ENCODE results near the gene DIO3.
"Not testable (repeated sequence)": the region's sequence is repeated elsewhere in the genome, so short reads cannot be mapped to it uniquely, and the experiment has no call there.

DIO3 gene

GRCh38 chr14:101551729-101552595 is 9.3 kb upstream of the DIO3 start:
- H3K27ac Mint-ChIP-seq, result no peak overlapping the region
- ATAC-seq, result no peak

GRCh38 chr14:101552786-101553231 is 8.5 kb upstream of the DIO3 start:
- Mint-ChIP-seq H3K27ac (no peak overlapping the region), H3K36me3 (no peaks in the 10 kb centered on the region), H3K4me1 (no peaks in the 10 kb centered on the region), H3K4me3 (no peak overlapping the region), H3K9me3 (no peaks in the 10 kb centered on the region)
- DNase-seq (ENCODE audit: low spot score in 2 of 2), result no peak
- ATAC-seq, result no peak

More at GRCh38 chr14:101551729-101552595, 9.3 kb upstream of the DIO3 start:
- Mint-ChIP-seq H3K9me3 (no peaks in the 10 kb centered on the region), H3K4me1 (no peaks in the 10 kb centered on the region), H3K36me3 (no peaks in the 10 kb centered on the region), H3K4me3 (no peak overlapping the region)
- DNase-seq (ENCODE audit: low spot score in 2 of 2), result no peak

GRCh38 chr14:101553393-101553792 is 7.9 kb upstream of the DIO3 start:
- no peak for ATAC-seq
- no peaks in the 10 kb centered on the region for H3K4me1 Mint-ChIP-seq
- no peak overlapping the region for H3K27ac Mint-ChIP-seq
- no peak for DNase-seq (ENCODE audit: low spot score in 2 of 2)
- no peak overlapping the region for H3K4me3 Mint-ChIP-seq
- H3K36me3 Mint-ChIP-seq, result no peaks in the 10 kb centered on the region
- no peaks in the 10 kb centered on the region for H3K9me3 Mint-ChIP-seq

GRCh38 chr14:101553931-101554330 is 7.4 kb upstream of the DIO3 start:
- Mint-ChIP-seq H3K27ac (no peak overlapping the region), H3K4me3 (no peak overlapping the region), H3K4me1 (no peaks in the 10 kb centered on the region), H3K9me3 (no peaks in the 10 kb centered on the region), H3K36me3 (no peaks in the 10 kb centered on the region)
- ATAC-seq, result no peak
- no peak for DNase-seq (ENCODE audit: low spot score in 2 of 2)

GRCh38 chr14:101554991-101555668 is 6.2 kb upstream of the DIO3 start:
- H3K4me3 Mint-ChIP-seq, result no peak overlapping the region
- no peak overlapping the region for H3K27ac Mint-ChIP-seq
- no peaks in the 10 kb centered on the region for H3K36me3 Mint-ChIP-seq
- ATAC-seq (no peak), DNase-seq (ENCODE audit: low spot score in 2 of 2) (no peak)
- no peaks in the 10 kb centered on the region for H3K9me3 Mint-ChIP-seq
- H3K4me1 Mint-ChIP-seq, result no peaks in the 10 kb centered on the region

GRCh38 chr14:101555669-101556043 is 5.6 kb upstream of the DIO3 start:
- ATAC-seq; H3K27ac Mint-ChIP-seq; H3K36me3 Mint-ChIP-seq; DNase-seq (ENCODE audit: low spot score in 2 of 2); H3K4me3 Mint-ChIP-seq; H3K9me3 Mint-ChIP-seq; H3K4me1 Mint-ChIP-seq: not testable (repeated sequence)

- Mint-ChIP-seq H3K9me3 (no peaks in the 10 kb centered on the region), H3K27ac (no peak overlapping the region), H3K4me3 (no peak overlapping the region), H3K36me3 (no peaks in the 10 kb centered on the region), H3K4me1 (no peaks in the 10 kb centered on the region)
- DNase-seq (ENCODE audit: low spot score in 2 of 2), result no peak
- ATAC-seq, result no peak
Observed at GRCh38 chr14:101556131-101556530, 5.2 kb upstream of the DIO3 start.

- H3K4me1 Mint-ChIP-seq, result no peaks in the 10 kb centered on the region
- peaks cover 5% of the 10 kb centered on the region for H3K36me3 Mint-ChIP-seq
- ATAC-seq (no peak), DNase-seq (ENCODE audit: low spot score in 2 of 2) (no peak)
- H3K27ac Mint-ChIP-seq, result no peak overlapping the region
- H3K4me3 Mint-ChIP-seq, result no peak overlapping the region
- no peaks in the 10 kb centered on the region for H3K9me3 Mint-ChIP-seq
Observed at GRCh38 chr14:101556566-101557320, 4.6 kb upstream of the DIO3 start.

GRCh38 chr14:101557321-101557695 is 4.0 kb upstream of the DIO3 start:
- DNase-seq (ENCODE audit: low spot score in 2 of 2), result no peak
- peaks cover 5% of the 10 kb centered on the region for H3K4me1 Mint-ChIP-seq
- ATAC-seq, result no peak
- H3K9me3 Mint-ChIP-seq, result peaks cover 2% of the 10 kb centered on the region
- H3K4me3 Mint-ChIP-seq, result no peak overlapping the region
- no peak overlapping the region for H3K27ac Mint-ChIP-seq
- H3K36me3 Mint-ChIP-seq, result peaks cover 7% of the 10 kb centered on the region

- H3K27ac Mint-ChIP-seq, result no peak overlapping the region
- H3K4me3 Mint-ChIP-seq, result no peak overlapping the region
- H3K4me1 Mint-ChIP-seq, result peaks cover 12% of the 10 kb centered on the region
- peaks cover 2% of the 10 kb centered on the region for H3K9me3 Mint-ChIP-seq
- H3K36me3 Mint-ChIP-seq, result peaks cover 7% of the 10 kb centered on the region
- ATAC-seq (no peak), DNase-seq (ENCODE audit: low spot score in 2 of 2) (no peak)
Observed at GRCh38 chr14:101557811-101558738, 3.2 kb upstream of the DIO3 start.

- peaks cover 2% of the 10 kb centered on the region for H3K9me3 Mint-ChIP-seq
- peaks cover 7% of the 10 kb centered on the region for H3K36me3 Mint-ChIP-seq
Observed at GRCh38 chr14:101558739-101559240, 2.5 kb upstream of the DIO3 start.

GRCh38 chr14:101559250-101559623 is 2.1 kb upstream of the DIO3 start:
- H3K4me3 Mint-ChIP-seq, result no peak overlapping the region
- ATAC-seq, result no peak
- peaks cover 17% of the 10 kb centered on the region for H3K4me1 Mint-ChIP-seq
- DNase-seq (ENCODE audit: low spot score in 2 of 2), result no peak
- H3K27ac Mint-ChIP-seq, result no peak overlapping the region
- H3K9me3 Mint-ChIP-seq, result peaks cover 2% of the 10 kb centered on the region
- H3K36me3 Mint-ChIP-seq, result peaks cover 7% of the 10 kb centered on the region

More at GRCh38 chr14:101558739-101559240, 2.5 kb upstream of the DIO3 start:
- no peak for DNase-seq (ENCODE audit: low spot score in 2 of 2)
- no peak overlapping the region for H3K27ac Mint-ChIP-seq
- no peak overlapping the region for H3K4me3 Mint-ChIP-seq
- no peak for ATAC-seq
- H3K4me1 Mint-ChIP-seq, result peaks cover 17% of the 10 kb centered on the region

- Mint-ChIP-seq H3K9me3 (peaks cover 2% of the 10 kb centered on the region), H3K36me3 (peaks cover 7% of the 10 kb centered on the region), H3K4me1 (peaks cover 17% of the 10 kb centered on the region), H3K4me3 (no peak overlapping the region), H3K27ac (no peak overlapping the region)
- ATAC-seq, result no peak
- DNase-seq (ENCODE audit: low spot score in 2 of 2), result no peak
Observed at GRCh38 chr14:101559624-101560533, 1.4 kb upstream of the DIO3 start.
